Activated CD4-positive, alpha-beta T cell treated with anti-CD3 and anti-CD28 coated beads for 24 hours (primary cell): ENCODE measurements around the gene MMS19.
"Not testable (repeated sequence)": the region's sequence is repeated elsewhere in the genome, so short reads cannot be mapped to it uniquely, and the experiment has no call there.

Experiments
- DNase-seq, 2 donors: peaks; one replicate each; pipeline ENCODE4 v3.0.0-alpha.2; 2020; ENCODE audit warnings: low read depth in 2 of 2

MMS19 gene

GRCh38 chr10:97529685-97530465 is 31.7 kb upstream of the MMS19 start:
- DNase-seq = no peak

- not testable (repeated sequence) for DNase-seq
These were observed 30.7 kb upstream of the MMS19 start for GRCh38 chr10:97528876-97529275.

- DNase-seq = no peak
These were observed 27.5 kb upstream of the MMS19 start for GRCh38 chr10:97525683-97526110.

GRCh38 chr10:97525086-97525485 is 26.9 kb upstream of the MMS19 start:
- no peak for DNase-seq

GRCh38 chr10:97522937-97523336 is 24.7 kb upstream of the MMS19 start:
- no peak for DNase-seq

- no peak for DNase-seq
These were observed 23.8 kb upstream of the MMS19 start for GRCh38 chr10:97522071-97522470.

GRCh38 chr10:97520978-97521761 is 22.9 kb upstream of the MMS19 start:
- no peak for DNase-seq

GRCh38 chr10:97520520-97520919 is 22.3 kb upstream of the MMS19 start:
- no peak for DNase-seq

GRCh38 chr10:97519342-97519741 is 21.1 kb upstream of the MMS19 start:
- no peak for DNase-seq

- no peak for DNase-seq
These were observed 20.2 kb upstream of the MMS19 start for GRCh38 chr10:97518301-97519043.

- no peak for DNase-seq
These were observed 19.6 kb upstream of the MMS19 start for GRCh38 chr10:97517778-97518300.

GRCh38 chr10:97517096-97517750 is 19.0 kb upstream of the MMS19 start:
- no peak for DNase-seq

- DNase-seq = no peak
These were observed 17.2 kb upstream of the MMS19 start for GRCh38 chr10:97515271-97515978.

GRCh38 chr10:97514344-97514743 is 16.1 kb upstream of the MMS19 start:
- DNase-seq = no peak

GRCh38 chr10:97512993-97513392 is 14.8 kb upstream of the MMS19 start:
- no peak for DNase-seq

GRCh38 chr10:97511711-97512440 is 13.7 kb upstream of the MMS19 start:
- no peak for DNase-seq

- no peak for DNase-seq
These were observed 12.5 kb upstream of the MMS19 start for GRCh38 chr10:97510686-97511085.

- DNase-seq = no peak
These were observed 11.0 kb upstream of the MMS19 start for GRCh38 chr10:97509120-97509680.

- DNase-seq = no peak
These were observed 10.1 kb upstream of the MMS19 start for GRCh38 chr10:97508342-97508741.
